H9 (cell line): ENCODE measurements around the gene ZNF212. TPM values are rescaled to one million over a fixed set of nuclear protein-coding genes. Genes with fewer than 3 reads are reported as not detected.
A peak's percentile ranks its signal among the peaks of the same experiment; 100 is the strongest.

ENCODE experiments used
- DNase-seq: peaks from one replicate; pipeline ENCODE4 v3.0.0-alpha.2; 2017
- H2AFZ ChIP-seq: one replicate; pipeline ENCODE4 v1.6.1; 2013; ENCODE audit warnings: mild to moderate bottlenecking, low read length, control low read depth, moderate library complexity
- H2AK5ac ChIP-seq: 2 replicates; pipeline ENCODE4 v1.6.1; 2013; ENCODE audit warnings: low read length, control low read depth, mixed read lengths; ENCODE audit not compliant: insufficient read length
- H2BK120ac ChIP-seq: one replicate; pipeline ENCODE4 v1.6.1; 2013; ENCODE audit warnings: low read depth, mild to moderate bottlenecking, low read length, control low read depth, inconsistent platforms; ENCODE audit not compliant: poor library complexity, severe bottlenecking
- H2BK12ac ChIP-seq: 2 replicates; pipeline ENCODE4 v1.6.1; 2013; ENCODE audit warnings: low read length, control low read depth, mixed read lengths, low read depth; ENCODE audit not compliant: insufficient read length
- H2BK15ac ChIP-seq: 2 replicates; pipeline ENCODE4 v1.6.1; 2013; ENCODE audit warnings: low read depth, low read length, control low read depth
- H2BK20ac ChIP-seq: one replicate; pipeline ENCODE4 v1.6.1; 2013; ENCODE audit warnings: low read depth, mild to moderate bottlenecking, low read length, control low read depth, inconsistent platforms; ENCODE audit not compliant: poor library complexity, severe bottlenecking
- H2BK5ac ChIP-seq: 2 replicates; pipeline ENCODE4 v1.6.1; 2013; ENCODE audit warnings: low read length, control low read depth, mixed read lengths; ENCODE audit not compliant: insufficient read length
- H3K14ac ChIP-seq: 2 replicates; pipeline ENCODE4 v1.6.1; 2013; ENCODE audit warnings: low read length, control low read depth; ENCODE audit not compliant: insufficient read depth
- H3K18ac ChIP-seq: 2 replicates; pipeline ENCODE4 v1.6.1; 2013; ENCODE audit warnings: low read depth, mild to moderate bottlenecking, mixed read lengths, low read length, control low read depth; ENCODE audit not compliant: insufficient read length
- H3K23ac ChIP-seq: 2 replicates; pipeline ENCODE4 v1.6.1; 2013; ENCODE audit warnings: low read length, control low read depth, mixed read lengths, low read depth; ENCODE audit not compliant: insufficient read length
- H3K23me2 ChIP-seq: 2 replicates; pipeline ENCODE4 v1.6.1; 2013; ENCODE audit warnings: low read depth, mild to moderate bottlenecking, mixed read lengths, low read length, control low read depth; ENCODE audit not compliant: insufficient read length, poor library complexity, severe bottlenecking
- H3K27ac ChIP-seq: 2 replicates; pipeline ENCODE4 v1.5.1; 2013; ENCODE audit warnings: low read length, control low read depth, mixed read lengths, low read depth; ENCODE audit not compliant: insufficient read length
- H3K27me3 ChIP-seq: 2 replicates; pipeline ENCODE4 v1.6.1; 2013; ENCODE audit warnings: low read length, control low read depth, inconsistent platforms; ENCODE audit not compliant: insufficient read depth
- H3K4ac ChIP-seq: 2 replicates; pipeline ENCODE4 v1.6.1; 2013; ENCODE audit warnings: low read depth, mild to moderate bottlenecking, control low read depth, inconsistent platforms, low read length, moderate library complexity
- H3K4me1 ChIP-seq: 2 replicates; pipeline ENCODE4 v1.6.1; 2013; ENCODE audit warnings: low read length, control low read depth, inconsistent platforms; ENCODE audit not compliant: insufficient read depth
- H3K4me2 ChIP-seq: 2 replicates; pipeline ENCODE4 v1.6.1; 2013; ENCODE audit warnings: low read length, control low read depth, mixed read lengths; ENCODE audit not compliant: insufficient read length, insufficient read depth
- H3K56ac ChIP-seq: 2 replicates; pipeline ENCODE4 v1.6.1; 2013; ENCODE audit warnings: low read depth, mild to moderate bottlenecking, mixed read lengths, low read length, control low read depth; ENCODE audit not compliant: insufficient read length
- H3K79me1 ChIP-seq: 2 replicates; pipeline ENCODE4 v1.6.1; 2013; ENCODE audit warnings: low read depth, mild to moderate bottlenecking, moderate library complexity, low read length, control low read depth, inconsistent platforms; ENCODE audit not compliant: insufficient read depth, poor library complexity, severe bottlenecking
- H3K79me2 ChIP-seq: 2 replicates; pipeline ENCODE4 v1.6.1; 2013; ENCODE audit warnings: low read length, control low read depth, inconsistent platforms; ENCODE audit not compliant: insufficient read depth
- H3K9ac ChIP-seq: 2 replicates; pipeline ENCODE4 v1.6.1; 2013; ENCODE audit warnings: low read length, control low read depth, mixed read lengths; ENCODE audit not compliant: insufficient read length; ENCODE audit errors: extremely low read depth
- H3K9me3 ChIP-seq: one replicate; pipeline ENCODE4 v1.6.1; 2013; ENCODE audit warnings: low read depth, low read length, inconsistent platforms; ENCODE audit not compliant: control insufficient read depth
- H3T11ph ChIP-seq: one replicate; pipeline ENCODE4 v1.6.1; 2013; ENCODE audit warnings: mild to moderate bottlenecking, low read length, control low read depth, inconsistent platforms
- H4K20me1 ChIP-seq: one replicate; pipeline ENCODE4 v1.6.1; 2013; ENCODE audit not compliant: control insufficient read depth, insufficient read length, insufficient read depth
- H4K5ac ChIP-seq: 2 replicates; pipeline ENCODE4 v1.6.1; 2013; ENCODE audit warnings: low read depth, mild to moderate bottlenecking, mixed read lengths, low read length, control low read depth; ENCODE audit not compliant: insufficient read length
- H4K8ac ChIP-seq: replicated peaks from 2 replicates; pipeline ENCODE4 v1.6.1; 2013; ENCODE audit warnings: low read length, control low read depth, mixed read lengths, low read depth; ENCODE audit not compliant: insufficient read length
- H4K91ac ChIP-seq: 2 replicates; pipeline ENCODE4 v1.6.1; 2013; ENCODE audit warnings: low read depth, mild to moderate bottlenecking, moderate library complexity, mixed read lengths, low read length, control low read depth; ENCODE audit not compliant: insufficient read length
- H3K27ac Mint-ChIP-seq, 3 experiments: 2 replicates in 2 of 3; 3 replicates in 1 of 3; pipeline ENCODE4 v1.8.0; 2020 to 2021; ENCODE audit warnings: mixed read lengths in 3 of 3, mild to moderate bottlenecking in 1 of 3, moderate library complexity in 1 of 3
- H3K27me3 Mint-ChIP-seq: 2 replicates; pipeline ENCODE4 v1.8.0; 2021; ENCODE audit warnings: low read depth, mild to moderate bottlenecking, moderate library complexity, mixed read lengths
- H3K36me3 Mint-ChIP-seq, 3 experiments: 2 replicates in 2 of 3; 3 replicates in 1 of 3; pipeline ENCODE4 v1.8.0; 2020 to 2021; ENCODE audit warnings: low read depth in 3 of 3, mixed read lengths in 3 of 3; ENCODE audit not compliant: insufficient read depth in 1 of 3
- H3K4me1 Mint-ChIP-seq, 2 experiments: 2 replicates each; pipeline ENCODE4 v1.8.0; 2020; ENCODE audit warnings: mixed read lengths in 2 of 2
- H3K4me3 Mint-ChIP-seq, 2 experiments: 2 replicates in 1 of 2; 3 replicates in 1 of 2; pipeline ENCODE4 v1.8.0; 2020 to 2021; ENCODE audit warnings: mild to moderate bottlenecking in 2 of 2, mixed read lengths in 2 of 2, moderate library complexity in 1 of 2
- H3K9me3 Mint-ChIP-seq, 2 experiments: 2 replicates in 1 of 2; 3 replicates in 1 of 2; pipeline ENCODE4 v1.8.0; 2020; ENCODE audit warnings: mild to moderate bottlenecking in 2 of 2, mixed read lengths in 2 of 2, moderate library complexity in 1 of 2
- CTCF ChIP-seq: fragments of 200-600 bp; sonication (generic); conservative IDR thresholded peaks from 3 replicates; pipeline ENCODE4 v1.8.0; 2021; ENCODE audit warnings: antibody characterized with exemption, mild to moderate bottlenecking
- WGBS: extraction: QIAGEN DNeasy Blood & Tissue Kit; methylation state at CpG from one replicate; pipeline ENCODE4 v1.1.7; 2013; ENCODE audit warnings: missing lambda C conversion rate, low lambda C conversion rate, mixed read lengths; ENCODE audit not compliant: insufficient read length; ENCODE audit errors: extremely low coverage; 5-methylcytosine and 5-hydroxymethylcytosine counted together
- total RNA-seq: library from RNA; stranded (reverse); gene quantifications from 2 replicates; pipeline ENCODE4 v1.2.1, GENCODE V29; 2021

The ZNF212 gene
- total RNA-seq, 1 experiment from 2014 or later, result 21.1 TPM

- H3K14ac ChIP-seq, result 0 out of 2 replicates have a peak overlapping the region, but pooled peaks have one; percentile 22
- H2BK5ac ChIP-seq, result no peak overlapping the region
- H4K8ac ChIP-seq, result no peak overlapping the region
- peaks cover 3% of the 10 kb centered on the region for H3K79me1 ChIP-seq
- no peak overlapping the region for H3K56ac ChIP-seq
- H3K27ac ChIP-seq, result no peak overlapping the region
- H3K4me1 ChIP-seq, result no peaks in the 10 kb centered on the region
- peaks cover 3% of the 10 kb centered on the region; the same call in 1 of the 2 replicates for H3K79me2 ChIP-seq
- peak overlapping the region; percentile 77 for H3K9ac ChIP-seq
- H3K4me1 Mint-ChIP-seq, result peaks cover 12 to 21% of the 10 kb centered on the region in 2 experiments
- H3T11ph ChIP-seq, result no peak overlapping the region
- no peak overlapping the region for H2AK5ac ChIP-seq
- H3K4me2 ChIP-seq, result peak overlapping the region; percentile 53
- H3K23ac ChIP-seq, result no peak overlapping the region
- peaks cover 31 to 48% (median 47%) of the 10 kb centered on the region in 3 experiments for H3K36me3 Mint-ChIP-seq
- no peaks in the 10 kb centered on the region for H3K27me3 Mint-ChIP-seq
- no peak overlapping the region for H2BK12ac ChIP-seq
- WGBS, result no CpG with 5 or more reads among the region's 7 CpGs
- no peak overlapping the region for H2BK120ac ChIP-seq
- peak overlapping the region; percentile 89 to 95 for H3K4me3 Mint-ChIP-seq
- no peaks in the 10 kb centered on the region for H4K20me1 ChIP-seq
- H4K91ac ChIP-seq, result no peak overlapping the region
- H3K27ac Mint-ChIP-seq, result peak overlapping the region in 1 of 3 experiments; percentile 70; a peak in 2 of 7 replicates
- H2BK15ac ChIP-seq, result no peak overlapping the region
- TF ChIP-seq CTCF, result no peak
- no peak overlapping the region for H3K4ac ChIP-seq
- H3K9me3 Mint-ChIP-seq, result no peaks in the 10 kb centered on the region; a peak in 1 of 5 replicates
- H3K18ac ChIP-seq, result no peak overlapping the region
- DNase-seq, result no peak
- H3K23me2 ChIP-seq, result peaks cover 7% of the 10 kb centered on the region
- H3K9me3 ChIP-seq, result no peaks in the 10 kb centered on the region
- no peaks in the 10 kb centered on the region for H3K27me3 ChIP-seq
- no peak overlapping the region for H4K5ac ChIP-seq
- no peak overlapping the region for H2AFZ ChIP-seq
- H2BK20ac ChIP-seq, result no peak overlapping the region
These were observed 42.7 kb upstream of the ZNF212 start for GRCh38 chr7:149196705-149197171.
